HepG2 (cell line): ENCODE results near the gene SHBG. TPM values are rescaled to one million over a fixed set of nuclear protein-coding genes. Genes with fewer than 3 reads are reported as not detected.

ENCODE experiments used
- ELF1 ChIP-seq: sonication (generic); formaldehyde crosslinking; IDR thresholded peaks from 2 replicates; pipeline ENCODE4 v1.4.0; 2020; ENCODE audit warnings: missing genetic modification reagents
- KDM2A ChIP-seq: sonication (generic); formaldehyde crosslinking; IDR thresholded peaks from 2 replicates; pipeline ENCODE4 v1.4.0; 2020; ENCODE audit warnings: low read depth, missing genetic modification reagents, borderline replicate concordance
- NCOA5 ChIP-seq: sonication (generic); formaldehyde crosslinking; IDR thresholded peaks from 2 replicates; pipeline ENCODE4 v1.4.0; 2020; ENCODE audit warnings: missing genetic modification reagents
- RXRB ChIP-seq: IDR thresholded peaks from 2 replicates; pipeline ENCODE4 v1.6.1; 2016; ENCODE audit warnings: borderline replicate concordance, missing genetic modification reagents, missing compliant biosample characterization
- SALL2 ChIP-seq: sonication (generic); formaldehyde crosslinking; IDR thresholded peaks from 2 replicates; pipeline ENCODE4 v1.8.1; 2023; ENCODE audit warnings: mild to moderate bottlenecking, missing genetic modification reagents, inconsistent platforms
- SETDB1 ChIP-seq: sonication (generic); formaldehyde crosslinking; IDR thresholded peaks from 2 replicates; pipeline ENCODE4 v1.5.1; 2020; ENCODE audit warnings: missing genetic modification reagents, mild to moderate bottlenecking, borderline replicate concordance
- TMF1 ChIP-seq: sonication (generic); formaldehyde crosslinking; IDR thresholded peaks from 2 replicates; pipeline ENCODE4 v1.8.1; 2022; ENCODE audit warnings: low read depth, missing genetic modification reagents
- ZNF205 ChIP-seq: IDR thresholded peaks from 2 replicates; pipeline ENCODE4 v1.6.1; 2018; ENCODE audit warnings: missing biosample characterization, missing genetic modification reagents
- ZNF432 ChIP-seq: sonication (generic); formaldehyde crosslinking; IDR thresholded peaks from 2 replicates; pipeline ENCODE4 v1.5.0; 2020; ENCODE audit warnings: missing genetic modification reagents, mild to moderate bottlenecking, borderline replicate concordance
- ZNF768 ChIP-seq: sonication (generic); formaldehyde crosslinking; IDR thresholded peaks from 2 replicates; pipeline ENCODE4 v1.4.0; 2020; ENCODE audit warnings: missing genetic modification reagents
- polyA plus RNA-seq, 8 experiments: library from polyadenylated mRNA; depleted of rRNA in 3 of 8; stranded (reverse) in 7 of 8; unstranded in 1 of 8; fragments of >200 nt; fragmentation: Illumina TruSeq in 4 of 8; extraction: Trizol in 4 of 8; gene quantifications; 2 replicates each; pipeline versions ENCODE4 v1.2.1 to v1.2.3, GENCODE V29; 2011 to 2016; ENCODE audit warnings: low read depth in 4 of 8, missing spikeins in 1 of 8, mixed read lengths in 1 of 8; ENCODE audit not compliant: insufficient read depth in 1 of 8
- total RNA-seq, 5 experiments: library from RNA; depleted of rRNA; stranded (reverse); fragments of >200 nt; fragmentation: Illumina TruSeq; extraction: Trizol; gene quantifications; 2 replicates each; pipeline ENCODE4 v1.2.3, GENCODE V29; 2016; ENCODE audit warnings: low read depth in 1 of 5
- TF ChIP-seq, protein P1 (sequence below): fragments of 450-650 bp; IDR thresholded peaks from 2 replicates; pipeline ENCODE4 v1.6.1; 2016
- TF ChIP-seq, protein P2 (sequence below), 2 experiments: sonication (generic) in 1 of 2; formaldehyde crosslinking in 1 of 2; IDR thresholded peaks; 2 replicates each; pipeline versions ENCODE4 v1.4.0 to v1.6.1; 2018 to 2020; ENCODE audit warnings: missing genetic modification reagents in 2 of 2, borderline replicate concordance in 1 of 2, low read depth in 1 of 2, mild to moderate bottlenecking in 1 of 2, missing biosample characterization in 1 of 2
- TF ChIP-seq, protein P3 (sequence below): sonication (generic); formaldehyde crosslinking; IDR thresholded peaks from 2 replicates; pipeline ENCODE4 v1.4.0; 2020; ENCODE audit warnings: missing genetic modification reagents
- TF ChIP-seq, protein P4 (sequence below): sonication (generic); formaldehyde crosslinking; IDR thresholded peaks from 2 replicates; pipeline ENCODE4 v1.5.1; 2020; ENCODE audit warnings: mild to moderate bottlenecking, missing genetic modification reagents, borderline replicate concordance

SHBG gene
- total and polyA plus RNA-seq, 2 of the 13 experiments (the other 11 are each of a cell fraction or from before 2014, with no cell fraction given) = 4.0 to 6.1 TPM

DNA sequence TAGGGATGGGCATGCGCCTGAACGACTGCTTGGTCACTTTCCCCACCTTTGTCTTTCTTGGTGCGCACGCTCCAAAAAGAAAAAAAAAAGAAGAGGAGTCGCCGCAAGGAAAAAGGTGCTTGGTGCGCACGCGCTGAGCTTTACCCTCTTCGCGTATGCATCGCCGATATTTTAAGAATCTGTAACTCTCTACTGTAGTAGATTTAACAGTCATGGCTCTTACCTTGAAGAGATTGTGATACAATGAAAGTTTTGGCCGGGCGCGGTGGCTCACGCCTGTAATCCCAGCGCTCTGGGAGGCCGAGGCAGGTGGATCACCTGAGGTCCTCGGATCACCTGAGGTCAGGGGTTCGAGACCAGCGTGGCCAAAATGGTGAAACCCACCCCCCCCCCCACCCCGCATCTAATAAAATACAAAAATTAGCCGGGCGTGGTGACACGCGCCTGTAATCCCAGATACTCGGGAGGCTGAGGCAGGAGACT lies 14.6 kb upstream of the SHBG start (continued):
- TF ChIP-seq NCOA5 (CRISPR knock-in tag) = no peak
- TF ChIP-seq, protein P1, sequence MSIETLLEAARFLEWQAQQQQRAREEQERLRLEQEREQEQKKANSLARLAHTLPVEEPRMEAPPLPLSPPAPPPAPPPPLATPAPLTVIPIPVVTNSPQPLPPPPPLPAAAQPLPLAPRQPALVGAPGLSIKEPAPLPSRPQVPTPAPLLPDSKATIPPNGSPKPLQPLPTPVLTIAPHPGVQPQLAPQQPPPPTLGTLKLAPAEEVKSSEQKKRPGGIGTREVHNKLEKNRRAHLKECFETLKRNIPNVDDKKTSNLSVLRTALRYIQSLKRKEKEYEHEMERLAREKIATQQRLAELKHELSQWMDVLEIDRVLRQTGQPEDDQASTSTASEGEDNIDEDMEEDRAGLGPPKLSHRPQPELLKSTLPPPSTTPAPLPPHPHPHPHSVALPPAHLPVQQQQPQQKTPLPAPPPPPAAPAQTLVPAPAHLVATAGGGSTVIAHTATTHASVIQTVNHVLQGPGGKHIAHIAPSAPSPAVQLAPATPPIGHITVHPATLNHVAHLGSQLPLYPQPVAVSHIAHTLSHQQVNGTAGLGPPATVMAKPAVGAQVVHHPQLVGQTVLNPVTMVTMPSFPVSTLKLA = no peak
- TF ChIP-seq, protein P2, sequence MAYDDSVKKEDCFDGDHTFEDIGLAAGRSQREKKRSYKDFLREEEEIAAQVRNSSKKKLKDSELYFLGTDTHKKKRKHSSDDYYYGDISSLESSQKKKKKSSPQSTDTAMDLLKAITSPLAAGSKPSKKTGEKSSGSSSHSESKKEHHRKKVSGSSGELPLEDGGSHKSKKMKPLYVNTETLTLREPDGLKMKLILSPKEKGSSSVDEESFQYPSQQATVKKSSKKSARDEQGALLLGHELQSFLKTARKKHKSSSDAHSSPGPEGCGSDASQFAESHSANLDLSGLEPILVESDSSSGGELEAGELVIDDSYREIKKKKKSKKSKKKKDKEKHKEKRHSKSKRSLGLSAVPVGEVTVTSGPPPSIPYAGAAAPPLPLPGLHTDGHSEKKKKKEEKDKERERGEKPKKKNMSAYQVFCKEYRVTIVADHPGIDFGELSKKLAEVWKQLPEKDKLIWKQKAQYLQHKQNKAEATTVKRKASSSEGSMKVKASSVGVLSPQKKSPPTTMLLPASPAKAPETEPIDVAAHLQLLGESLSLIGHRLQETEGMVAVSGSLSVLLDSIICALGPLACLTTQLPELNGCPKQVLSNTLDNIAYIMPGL (CRISPR knock-in tag; IDR thresholded peaks at IDR 0.05; ENCODE audit: borderline replicate concordance in 1 of 2, low read depth in 1 of 2) = no peak
- TF ChIP-seq, protein P3, sequence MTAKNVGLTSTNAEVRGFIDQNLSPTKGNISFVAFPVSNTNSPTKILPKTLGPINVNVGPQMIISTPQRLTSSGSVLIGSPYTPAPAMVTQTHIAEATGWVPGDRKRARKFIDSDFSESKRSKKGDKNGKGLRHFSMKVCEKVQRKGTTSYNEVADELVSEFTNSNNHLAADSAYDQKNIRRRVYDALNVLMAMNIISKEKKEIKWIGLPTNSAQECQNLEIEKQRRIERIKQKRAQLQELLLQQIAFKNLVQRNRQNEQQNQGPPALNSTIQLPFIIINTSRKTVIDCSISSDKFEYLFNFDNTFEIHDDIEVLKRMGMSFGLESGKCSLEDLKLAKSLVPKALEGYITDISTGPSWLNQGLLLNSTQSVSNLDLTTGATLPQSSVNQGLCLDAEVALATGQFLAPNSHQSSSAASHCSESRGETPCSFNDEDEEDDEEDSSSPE (CRISPR knock-in tag) = no peak
- TF ChIP-seq ELF1 (CRISPR knock-in tag) = no peak
- TF ChIP-seq SALL2 (CRISPR knock-in tag) = no peak
- peak; percentile 31; the same call in 1 of the 2 replicates for TF ChIP-seq KDM2A
- no peak for TF ChIP-seq ZNF432 (CRISPR knock-in tag)
- TF ChIP-seq ZNF205 (CRISPR knock-in tag) = 0 out of 2 replicates have a peak, but pooled peaks have one; percentile 1
- TF ChIP-seq RXRB = no peak; the same call in 1 of the 2 replicates
- no peak for TF ChIP-seq SETDB1 (CRISPR knock-in tag)
- no peak for TF ChIP-seq ZNF768 (CRISPR knock-in tag)
- no peak for TF ChIP-seq TMF1
- TF ChIP-seq, protein P4, sequence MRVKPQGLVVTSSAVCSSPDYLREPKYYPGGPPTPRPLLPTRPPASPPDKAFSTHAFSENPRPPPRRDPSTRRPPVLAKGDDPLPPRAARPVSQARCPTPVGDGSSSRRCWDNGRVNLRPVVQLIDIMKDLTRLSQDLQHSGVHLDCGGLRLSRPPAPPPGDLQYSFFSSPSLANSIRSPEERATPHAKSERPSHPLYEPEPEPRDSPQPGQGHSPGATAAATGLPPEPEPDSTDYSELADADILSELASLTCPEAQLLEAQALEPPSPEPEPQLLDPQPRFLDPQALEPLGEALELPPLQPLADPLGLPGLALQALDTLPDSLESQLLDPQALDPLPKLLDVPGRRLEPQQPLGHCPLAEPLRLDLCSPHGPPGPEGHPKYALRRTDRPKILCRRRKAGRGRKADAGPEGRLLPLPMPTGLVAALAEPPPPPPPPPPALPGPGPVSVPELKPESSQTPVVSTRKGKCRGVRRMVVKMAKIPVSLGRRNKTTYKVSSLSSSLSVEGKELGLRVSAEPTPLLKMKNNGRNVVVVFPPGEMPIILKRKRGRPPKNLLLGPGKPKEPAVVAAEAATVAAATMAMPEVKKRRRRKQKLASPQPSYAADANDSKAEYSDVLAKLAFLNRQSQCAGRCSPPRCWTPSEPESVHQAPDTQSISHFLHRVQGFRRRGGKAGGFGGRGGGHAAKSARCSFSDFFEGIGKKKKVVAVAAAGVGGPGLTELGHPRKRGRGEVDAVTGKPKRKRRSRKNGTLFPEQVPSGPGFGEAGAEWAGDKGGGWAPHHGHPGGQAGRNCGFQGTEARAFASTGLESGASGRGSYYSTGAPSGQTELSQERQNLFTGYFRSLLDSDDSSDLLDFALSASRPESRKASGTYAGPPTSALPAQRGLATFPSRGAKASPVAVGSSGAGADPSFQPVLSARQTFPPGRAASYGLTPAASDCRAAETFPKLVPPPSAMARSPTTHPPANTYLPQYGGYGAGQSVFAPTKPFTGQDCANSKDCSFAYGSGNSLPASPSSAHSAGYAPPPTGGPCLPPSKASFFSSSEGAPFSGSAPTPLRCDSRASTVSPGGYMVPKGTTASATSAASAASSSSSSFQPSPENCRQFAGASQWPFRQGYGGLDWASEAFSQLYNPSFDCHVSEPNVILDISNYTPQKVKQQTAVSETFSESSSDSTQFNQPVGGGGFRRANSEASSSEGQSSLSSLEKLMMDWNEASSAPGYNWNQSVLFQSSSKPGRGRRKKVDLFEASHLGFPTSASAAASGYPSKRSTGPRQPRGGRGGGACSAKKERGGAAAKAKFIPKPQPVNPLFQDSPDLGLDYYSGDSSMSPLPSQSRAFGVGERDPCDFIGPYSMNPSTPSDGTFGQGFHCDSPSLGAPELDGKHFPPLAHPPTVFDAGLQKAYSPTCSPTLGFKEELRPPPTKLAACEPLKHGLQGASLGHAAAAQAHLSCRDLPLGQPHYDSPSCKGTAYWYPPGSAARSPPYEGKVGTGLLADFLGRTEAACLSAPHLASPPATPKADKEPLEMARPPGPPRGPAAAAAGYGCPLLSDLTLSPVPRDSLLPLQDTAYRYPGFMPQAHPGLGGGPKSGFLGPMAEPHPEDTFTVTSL (CRISPR knock-in tag) = no peak
- TF ChIP-seq, all 625 proteins: peak for 32
